Trophoblast cell (in vitro differentiated cells and primary cell): ENCODE results near the gene RELA.
"Not testable (repeated sequence)": the region's sequence is repeated elsewhere in the genome, so short reads cannot be mapped to it uniquely, and the experiment has no call there.

Experiments
- DNase-seq, 2 donors: peaks; one replicate each; pipeline ENCODE4 v3.0.0-alpha.2; 2016
- H2AFZ ChIP-seq: 2 replicates; pipeline ENCODE4 v1.6.1; 2013; ENCODE audit warnings: low read length, moderate library complexity, mild to moderate bottlenecking; ENCODE audit not compliant: insufficient read depth, poor library complexity
- H2AK5ac ChIP-seq: 2 replicates; pipeline ENCODE4 v1.6.1; 2013; ENCODE audit warnings: mild to moderate bottlenecking, low read length
- H2BK120ac ChIP-seq: 2 replicates; pipeline ENCODE4 v1.6.1; 2013; ENCODE audit warnings: low read length, mild to moderate bottlenecking, moderate library complexity; ENCODE audit not compliant: insufficient read depth, poor library complexity
- H2BK12ac ChIP-seq: 2 replicates; pipeline ENCODE4 v1.6.1; 2013; ENCODE audit warnings: mild to moderate bottlenecking, low read length, moderate library complexity
- H2BK5ac ChIP-seq: 2 replicates; pipeline ENCODE4 v1.6.1; 2013; ENCODE audit warnings: low read length, low read depth, moderate library complexity, mild to moderate bottlenecking; ENCODE audit not compliant: poor library complexity
- H3K14ac ChIP-seq: 2 replicates; pipeline ENCODE4 v1.6.1; 2013; ENCODE audit warnings: mild to moderate bottlenecking, low read length
- H3K18ac ChIP-seq: 2 replicates; pipeline ENCODE4 v1.6.1; 2013; ENCODE audit warnings: mild to moderate bottlenecking, low read length
- H3K23ac ChIP-seq: 2 replicates; pipeline ENCODE4 v1.6.1; 2013; ENCODE audit warnings: low read length
- H3K27ac ChIP-seq: 2 replicates; pipeline ENCODE4 v1.5.1; 2013; ENCODE audit warnings: low read depth, mild to moderate bottlenecking, inconsistent platforms, low read length, moderate library complexity
- H3K27me3 ChIP-seq: 2 replicates; pipeline ENCODE4 v1.6.1; 2013; ENCODE audit warnings: inconsistent platforms, mild to moderate bottlenecking, low read length, moderate library complexity; ENCODE audit not compliant: insufficient read depth
- H3K36me3 ChIP-seq, 2 experiments: 1 replicate in 1 of 2; 2 replicates in 1 of 2; pipeline ENCODE4 v1.6.1; 2013; ENCODE audit warnings: low read length in 2 of 2, mild to moderate bottlenecking in 2 of 2, moderate library complexity in 1 of 2; ENCODE audit not compliant: insufficient read depth in 2 of 2, control insufficient read depth in 1 of 2
- H3K4ac ChIP-seq: 2 replicates; pipeline ENCODE4 v1.6.1; 2013; ENCODE audit warnings: low read depth, mild to moderate bottlenecking, low read length, moderate library complexity
- H3K4me1 ChIP-seq, 2 experiments: 1 replicate in 1 of 2; 2 replicates in 1 of 2; pipeline ENCODE4 v1.6.1; 2013; ENCODE audit warnings: low read length in 2 of 2, mild to moderate bottlenecking in 2 of 2, moderate library complexity in 1 of 2; ENCODE audit not compliant: insufficient read depth in 2 of 2, control insufficient read depth in 1 of 2
- H3K4me2 ChIP-seq: 2 replicates; pipeline ENCODE4 v1.6.1; 2013; ENCODE audit warnings: inconsistent platforms, mild to moderate bottlenecking, low read length, moderate library complexity
- H3K4me3 ChIP-seq: 2 replicates; pipeline ENCODE4 v1.5.1; 2013; ENCODE audit warnings: mild to moderate bottlenecking, low read depth, low read length, inconsistent platforms
- H3K79me1 ChIP-seq: one replicate; pipeline ENCODE4 v1.6.1; 2013; ENCODE audit warnings: low read length
- H3K79me2 ChIP-seq: 2 replicates; pipeline ENCODE4 v1.6.1; 2013; ENCODE audit warnings: low read length, mild to moderate bottlenecking; ENCODE audit not compliant: control insufficient read depth, insufficient read depth, poor library complexity
- H3K9ac ChIP-seq: 2 replicates; pipeline ENCODE4 v1.6.1; 2013; ENCODE audit warnings: mild to moderate bottlenecking, low read length
- H3K9me3 ChIP-seq: 2 replicates; pipeline ENCODE4 v1.6.1; 2013; ENCODE audit warnings: low read depth, mild to moderate bottlenecking, control low read depth, inconsistent platforms, low read length; ENCODE audit not compliant: insufficient read depth
- H4K12ac ChIP-seq: 2 replicates; pipeline ENCODE4 v1.6.1; 2013; ENCODE audit warnings: low read depth, mild to moderate bottlenecking, low read length, moderate library complexity
- H4K8ac ChIP-seq: 2 replicates; pipeline ENCODE4 v1.6.1; 2013; ENCODE audit warnings: low read depth, mild to moderate bottlenecking, low read length, moderate library complexity
- H4K91ac ChIP-seq: one replicate; pipeline ENCODE4 v1.6.1; 2013; ENCODE audit warnings: low read depth, mild to moderate bottlenecking, low read length, moderate library complexity
- WGBS: extraction: QIAGEN DNeasy Blood & Tissue Kit; methylation state at CpG from one replicate; pipeline ENCODE4 v1.1.7; 2013; ENCODE audit warnings: missing lambda C conversion rate; ENCODE audit not compliant: insufficient read length, insufficient coverage; ENCODE audit errors: extremely low coverage; 5-methylcytosine and 5-hydroxymethylcytosine counted together

RELA gene

GRCh38 chr11:65641297-65642013 lies 21.3 kb downstream of the RELA start:
- DNase-seq = no peak
- H2BK5ac ChIP-seq = no peak overlapping the region
- H3K4ac ChIP-seq = no peak overlapping the region
- H3K18ac ChIP-seq = no peak overlapping the region
- no peaks in the 10 kb centered on the region for H3K27me3 ChIP-seq
- no peak overlapping the region for H2AK5ac ChIP-seq
- no peak overlapping the region for H3K9ac ChIP-seq
- H3K79me2 ChIP-seq = peaks cover 5% of the 10 kb centered on the region
- H3K14ac ChIP-seq = no peak overlapping the region
- H3K79me1 ChIP-seq = peaks cover 7% of the 10 kb centered on the region
- peaks cover 17% of the 10 kb centered on the region in 2 experiments for H3K36me3 ChIP-seq
- H3K23ac ChIP-seq = no peak overlapping the region
- H3K4me1 ChIP-seq = peaks cover 19 to 24% of the 10 kb centered on the region in 2 experiments
- H3K4me3 ChIP-seq = no peak overlapping the region
- no peak overlapping the region for H2AFZ ChIP-seq
- no CpG with 5 or more reads among the region's 16 CpGs for WGBS
- H4K12ac ChIP-seq = no peak overlapping the region
- no peak overlapping the region for H4K8ac ChIP-seq
- H3K4me2 ChIP-seq = peak overlapping the region; percentile 23
- H4K91ac ChIP-seq = no peak overlapping the region
- H3K9me3 ChIP-seq = peaks cover 6% of the 10 kb centered on the region
- no peak overlapping the region for H2BK12ac ChIP-seq
- H2BK120ac ChIP-seq = no peak overlapping the region
- no peak overlapping the region for H3K27ac ChIP-seq

- no peak overlapping the region for H3K9ac ChIP-seq
- no peak overlapping the region for H3K14ac ChIP-seq
- H2BK12ac ChIP-seq = no peak overlapping the region
- no peak overlapping the region for H3K4me2 ChIP-seq
- H2AFZ ChIP-seq = no peak overlapping the region
- peaks cover 19 to 24% of the 10 kb centered on the region in 2 experiments for H3K4me1 ChIP-seq
- no peak overlapping the region for H3K27ac ChIP-seq
- H2BK120ac ChIP-seq = no peak overlapping the region
- H3K4ac ChIP-seq = no peak overlapping the region
- no peak overlapping the region for H3K4me3 ChIP-seq
- H4K12ac ChIP-seq = no peak overlapping the region
- WGBS = no CpG with 5 or more reads among the region's 35 CpGs
- no peak overlapping the region for H4K91ac ChIP-seq
- H3K9me3 ChIP-seq = peaks cover 3% of the 10 kb centered on the region
- no peak overlapping the region for H3K18ac ChIP-seq
- H3K79me1 ChIP-seq = peaks cover 7% of the 10 kb centered on the region
- no peak overlapping the region for H2BK5ac ChIP-seq
- no peak overlapping the region for H4K8ac ChIP-seq
- H3K27me3 ChIP-seq = no peaks in the 10 kb centered on the region
- H3K23ac ChIP-seq = no peak overlapping the region
- H3K36me3 ChIP-seq = peaks cover 18 to 19% of the 10 kb centered on the region in 2 experiments
- peaks cover 5% of the 10 kb centered on the region for H3K79me2 ChIP-seq
- no peak for DNase-seq
- no peak overlapping the region for H2AK5ac ChIP-seq
Observed at GRCh38 chr11:65640483-65641296, 22.0 kb downstream of the RELA start.

- Histone ChIP-seq H3K4me3 (no peak overlapping the region), H2AK5ac (no peak overlapping the region), H3K27ac (no peak overlapping the region), H3K79me1 (peaks cover 7% of the 10 kb centered on the region), H3K4me2 (no peak overlapping the region), H3K36me3 (peaks cover 25 to 27% of the 10 kb centered on the region in 2 experiments), H2BK120ac (no peak overlapping the region), H4K12ac (no peak overlapping the region), H4K8ac (no peak overlapping the region), H3K27me3 (no peaks in the 10 kb centered on the region), H2BK5ac (no peak overlapping the region), H3K4ac (no peak overlapping the region), H3K9ac (no peak overlapping the region), H3K9me3 (peaks cover 3% of the 10 kb centered on the region), H3K14ac (no peak overlapping the region), H2AFZ (no peak overlapping the region), H3K18ac (no peak overlapping the region), H4K91ac (no peak overlapping the region), H3K23ac (no peak overlapping the region), H2BK12ac (no peak overlapping the region), H3K79me2 (peaks cover 5% of the 10 kb centered on the region), H3K4me1 (peaks cover 19 to 22% of the 10 kb centered on the region in 2 experiments)
- no peak for DNase-seq
- WGBS = no CpG with 5 or more reads among the region's 8 CpGs
Observed at GRCh38 chr11:65639623-65640482, 22.9 kb downstream of the RELA start.

- H3K36me3 ChIP-seq = peaks cover 29 to 34% of the 10 kb centered on the region in 2 experiments
- H3K9ac ChIP-seq, H3K79me2 ChIP-seq, H3K4ac ChIP-seq, H2BK5ac ChIP-seq, H3K23ac ChIP-seq, H3K4me2 ChIP-seq, H3K4me3 ChIP-seq, DNase-seq, H2AFZ ChIP-seq, H3K9me3 ChIP-seq, H4K8ac ChIP-seq, H2BK12ac ChIP-seq, H2BK120ac ChIP-seq, H3K14ac ChIP-seq, H4K91ac ChIP-seq, H4K12ac ChIP-seq, H3K27me3 ChIP-seq, H3K27ac ChIP-seq, H2AK5ac ChIP-seq, H3K79me1 ChIP-seq, H3K18ac ChIP-seq: not testable (repeated sequence)
- no CpG with 5 or more reads among the region's 9 CpGs for WGBS
- peaks cover 19 to 22% of the 10 kb centered on the region in 2 experiments for H3K4me1 ChIP-seq
Observed at GRCh38 chr11:65639228-65639597, 23.5 kb downstream of the RELA start.
